ENCODE data around the gene WDR86.

DNA sequence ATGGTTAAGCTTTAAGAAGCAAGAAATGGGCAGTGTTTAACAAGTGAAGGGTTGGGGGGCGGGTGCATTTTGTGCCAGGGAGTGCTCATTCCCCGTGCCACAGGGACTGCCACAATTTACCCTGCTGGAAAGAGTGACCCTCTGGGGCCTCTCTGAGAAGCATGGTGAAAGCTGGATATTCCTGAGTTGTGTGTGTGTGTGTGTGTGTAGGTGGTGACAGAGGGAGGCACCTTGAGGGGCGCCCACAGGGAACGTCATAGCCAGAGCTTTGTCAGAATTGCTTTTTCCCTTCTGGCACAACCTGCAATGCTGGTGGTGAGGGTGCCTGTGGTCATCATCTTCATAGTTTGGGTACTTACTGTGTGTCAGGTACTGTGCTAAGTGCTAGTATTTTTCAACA lies 2.5 kb upstream of the WDR86 start:
- TF ChIP-seq, protein P1, sequence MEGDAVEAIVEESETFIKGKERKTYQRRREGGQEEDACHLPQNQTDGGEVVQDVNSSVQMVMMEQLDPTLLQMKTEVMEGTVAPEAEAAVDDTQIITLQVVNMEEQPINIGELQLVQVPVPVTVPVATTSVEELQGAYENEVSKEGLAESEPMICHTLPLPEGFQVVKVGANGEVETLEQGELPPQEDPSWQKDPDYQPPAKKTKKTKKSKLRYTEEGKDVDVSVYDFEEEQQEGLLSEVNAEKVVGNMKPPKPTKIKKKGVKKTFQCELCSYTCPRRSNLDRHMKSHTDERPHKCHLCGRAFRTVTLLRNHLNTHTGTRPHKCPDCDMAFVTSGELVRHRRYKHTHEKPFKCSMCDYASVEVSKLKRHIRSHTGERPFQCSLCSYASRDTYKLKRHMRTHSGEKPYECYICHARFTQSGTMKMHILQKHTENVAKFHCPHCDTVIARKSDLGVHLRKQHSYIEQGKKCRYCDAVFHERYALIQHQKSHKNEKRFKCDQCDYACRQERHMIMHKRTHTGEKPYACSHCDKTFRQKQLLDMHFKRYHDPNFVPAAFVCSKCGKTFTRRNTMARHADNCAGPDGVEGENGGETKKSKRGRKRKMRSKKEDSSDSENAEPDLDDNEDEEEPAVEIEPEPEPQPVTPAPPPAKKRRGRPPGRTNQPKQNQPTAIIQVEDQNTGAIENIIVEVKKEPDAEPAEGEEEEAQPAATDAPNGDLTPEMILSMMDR (IDR thresholded peaks at IDR 0.05; ENCODE audit: low read length) = no peak
- TF ChIP-seq EZH2phosphoT487 (IDR thresholded peaks at IDR 0.05; ENCODE audit: low read length) (no peak), EZH2 (optimal IDR thresholded peaks at IDR 0.05; ENCODE audit: low read depth, low read length) (no peak)

Measured in MM.1S (cell line).